HUES48 (cell line): Measurements from ENCODE around the gene ATF7.
"Not testable (repeated sequence)": the region's sequence is repeated elsewhere in the genome, so short reads cannot be mapped to it uniquely, and the experiment has no call there.

Experiments
- H3K27ac ChIP-seq: one replicate; pipeline ENCODE4 v1.7.0; 2013; ENCODE audit warnings: low read depth, low read length, inconsistent platforms
- H3K27me3 ChIP-seq: 2 replicates; pipeline ENCODE4 v1.6.1; 2013; ENCODE audit warnings: mild to moderate bottlenecking, low read length; ENCODE audit not compliant: control insufficient read depth, insufficient read depth
- H3K36me3 ChIP-seq: 2 replicates; pipeline ENCODE4 v1.6.1; 2013; ENCODE audit warnings: low read length; ENCODE audit not compliant: control insufficient read depth, insufficient read depth
- H3K4me1 ChIP-seq: 2 replicates; pipeline ENCODE4 v1.6.1; 2013; ENCODE audit warnings: mild to moderate bottlenecking, low read length; ENCODE audit not compliant: control insufficient read depth, insufficient read depth
- H3K4me3 ChIP-seq: 2 replicates; pipeline ENCODE4 v1.5.1; 2013; ENCODE audit warnings: mild to moderate bottlenecking, low read depth, low read length
- H3K9ac ChIP-seq: 2 replicates; pipeline ENCODE4 v1.6.1; 2013; ENCODE audit warnings: mild to moderate bottlenecking, low read depth, low read length, moderate library complexity
- H3K9me3 ChIP-seq: 2 replicates; pipeline ENCODE4 v1.6.1; 2013; ENCODE audit warnings: low read length; ENCODE audit not compliant: control insufficient read depth, insufficient read depth

Gene ATF7

GRCh38 chr12:53611304-53611703 is 14.9 kb downstream of the ATF7 start:
- Histone ChIP-seq H3K9me3 (no peaks in the 10 kb centered on the region), H3K4me3 (no peak overlapping the region), H3K4me1 (no peaks in the 10 kb centered on the region), H3K36me3 (no peaks in the 10 kb centered on the region), H3K9ac (no peak overlapping the region), H3K27ac (no peak overlapping the region), H3K27me3 (no peaks in the 10 kb centered on the region)

- not testable (repeated sequence) for H3K9me3 ChIP-seq, H3K9ac ChIP-seq, H3K27me3 ChIP-seq, H3K36me3 ChIP-seq, H3K4me3 ChIP-seq, H3K27ac ChIP-seq
- H3K4me1 ChIP-seq: peaks cover 14% of the 10 kb centered on the region; the same call in 1 of the 2 replicates
Observed at GRCh38 chr12:53606688-53607087, 19.5 kb downstream of the ATF7 start.

- peaks cover 16% of the 10 kb centered on the region; the same call in 1 of the 2 replicates for H3K4me1 ChIP-seq
- no peaks in the 10 kb centered on the region for H3K27me3 ChIP-seq
- no peak overlapping the region for H3K9ac ChIP-seq
- H3K4me3 ChIP-seq: no peak overlapping the region
- no peaks in the 10 kb centered on the region for H3K36me3 ChIP-seq
- no peak overlapping the region for H3K27ac ChIP-seq
- H3K9me3 ChIP-seq: no peaks in the 10 kb centered on the region
Observed at GRCh38 chr12:53604581-53604980, 21.6 kb downstream of the ATF7 start.

- peaks cover 16% of the 10 kb centered on the region; the same call in 1 of the 2 replicates for H3K4me1 ChIP-seq
- H3K9ac ChIP-seq: no peak overlapping the region
- no peaks in the 10 kb centered on the region for H3K27me3 ChIP-seq
- H3K9me3 ChIP-seq: no peaks in the 10 kb centered on the region
- peak overlapping the region; percentile 22 for H3K27ac ChIP-seq
- no peaks in the 10 kb centered on the region for H3K36me3 ChIP-seq
- no peak overlapping the region for H3K4me3 ChIP-seq
Observed at GRCh38 chr12:53603804-53604203, 22.4 kb downstream of the ATF7 start.

GRCh38 chr12:53603196-53603595 is 23.0 kb downstream of the ATF7 start:
- no peak overlapping the region for H3K4me3 ChIP-seq
- no peaks in the 10 kb centered on the region for H3K36me3 ChIP-seq
- H3K9me3 ChIP-seq: no peaks in the 10 kb centered on the region
- H3K27me3 ChIP-seq: no peaks in the 10 kb centered on the region
- H3K9ac ChIP-seq: no peak overlapping the region
- no peak overlapping the region for H3K27ac ChIP-seq
- peaks cover 16% of the 10 kb centered on the region; the same call in 1 of the 2 replicates for H3K4me1 ChIP-seq

GRCh38 chr12:53602176-53602864 is 23.9 kb downstream of the ATF7 start:
- H3K27me3 ChIP-seq: no peaks in the 10 kb centered on the region
- H3K9ac ChIP-seq: no peak overlapping the region
- H3K27ac ChIP-seq: no peak overlapping the region
- no peak overlapping the region for H3K4me3 ChIP-seq
- no peaks in the 10 kb centered on the region for H3K9me3 ChIP-seq
- H3K36me3 ChIP-seq: no peaks in the 10 kb centered on the region
- peaks cover 16% of the 10 kb centered on the region; the same call in 1 of the 2 replicates for H3K4me1 ChIP-seq

GRCh38 chr12:53601296-53601847 is 24.8 kb downstream of the ATF7 start:
- no peak overlapping the region for H3K9ac ChIP-seq
- no peaks in the 10 kb centered on the region for H3K27me3 ChIP-seq
- H3K4me1 ChIP-seq: peaks cover 16% of the 10 kb centered on the region; the same call in 1 of the 2 replicates
- no peak overlapping the region for H3K4me3 ChIP-seq
- no peak overlapping the region for H3K27ac ChIP-seq
- no peaks in the 10 kb centered on the region for H3K36me3 ChIP-seq
- H3K9me3 ChIP-seq: no peaks in the 10 kb centered on the region

GRCh38 chr12:53600490-53601295 is 25.5 kb downstream of the ATF7 start:
- H3K36me3 ChIP-seq: no peaks in the 10 kb centered on the region
- H3K9me3 ChIP-seq: no peaks in the 10 kb centered on the region
- no peak overlapping the region for H3K27ac ChIP-seq
- no peaks in the 10 kb centered on the region for H3K27me3 ChIP-seq
- H3K4me3 ChIP-seq: no peak overlapping the region
- peaks cover 16% of the 10 kb centered on the region; the same call in 1 of the 2 replicates for H3K4me1 ChIP-seq
- no peak overlapping the region for H3K9ac ChIP-seq

- Histone ChIP-seq H3K9me3 (no peaks in the 10 kb centered on the region), H3K27ac (no peak overlapping the region), H3K9ac (no peak overlapping the region), H3K4me3 (no peak overlapping the region), H3K36me3 (no peaks in the 10 kb centered on the region), H3K27me3 (no peaks in the 10 kb centered on the region), H3K4me1 (peaks cover 16% of the 10 kb centered on the region; the same call in 1 of the 2 replicates)
Observed at GRCh38 chr12:53599579-53599978, 26.6 kb downstream of the ATF7 start.

GRCh38 chr12:53598971-53599370 is 27.2 kb downstream of the ATF7 start:
- H3K36me3 ChIP-seq, H3K27ac ChIP-seq, H3K9ac ChIP-seq, H3K27me3 ChIP-seq, H3K9me3 ChIP-seq, H3K4me3 ChIP-seq: not testable (repeated sequence)
- peaks cover 15% of the 10 kb centered on the region; the same call in 1 of the 2 replicates for H3K4me1 ChIP-seq

GRCh38 chr12:53596920-53597363 is 29.2 kb downstream of the ATF7 start:
- Histone ChIP-seq H3K9ac (no peak overlapping the region), H3K9me3 (no peaks in the 10 kb centered on the region), H3K4me1 (peaks cover 11% of the 10 kb centered on the region; the same call in 1 of the 2 replicates), H3K4me3 (no peak overlapping the region), H3K27ac (no peak overlapping the region), H3K27me3 (no peaks in the 10 kb centered on the region), H3K36me3 (no peaks in the 10 kb centered on the region)
